Endothelial cell of umbilical vein (primary cell): ENCODE results near the gene CDC42SE1. TPM values are rescaled to one million over a fixed set of nuclear protein-coding genes. Genes with fewer than 3 reads are reported as not detected.

ENCODE experiments used
- BruUV-seq: library from RNA; stranded (reverse); fragments of 400-500 nt; replicated peaks from 2 replicates; lab custom pipeline; 2021; lab: Mats Ljungman, UMichigan
- CTCF ChIA-PET: fragments of 300-600, 350-600 bp; sonication (Branson Sonifier 250); formaldehyde crosslinking; loops from one replicate; lab custom pipeline; 2021; ENCODE audit warnings: antibody characterized with exemption, inconsistent platforms; lab: Charles Lee
- POLR2A ChIA-PET: fragments of 300-600, 350-600 bp; sonication (Branson Sonifier 250); formaldehyde crosslinking; loops from one replicate; lab custom pipeline; 2021; ENCODE audit warnings: antibody characterized with exemption, inconsistent platforms; lab: Charles Lee
- DNase-seq: peaks from one replicate; pipeline ENCODE4 v3.0.0-alpha.2; 2011; ENCODE audit warnings: low read depth, low spot score
- FAIRE-seq: peaks from 2 replicates; lab custom pipeline; 2011; peaks lifted over from hg19 to GRCh38; lab: Jason Lieb, UNC
- H2AFZ ChIP-seq: 2 replicates; pipeline ENCODE4 v1.6.0; 2012; ENCODE audit warnings: low read depth, low read length, control low read depth, inconsistent platforms
- H3K27ac ChIP-seq: 2 replicates; pipeline ENCODE4 v1.5.1; 2011; ENCODE audit warnings: low read depth, mild to moderate bottlenecking, control low read depth, low read length, moderate library complexity; ENCODE audit not compliant: insufficient read depth
- H3K27me3 ChIP-seq, 2 experiments: 2 replicates each; pipeline versions ENCODE4 v1.6.0 to v1.6.1; 2011; ENCODE audit warnings: low read length in 2 of 2, mixed read lengths in 1 of 2; ENCODE audit not compliant: control insufficient read depth in 2 of 2, insufficient read depth in 2 of 2
- H3K36me3 ChIP-seq, 2 experiments: 2 replicates in 1 of 2; 3 replicates in 1 of 2; pipeline ENCODE4 v1.5.1; 2011; ENCODE audit warnings: low read length in 2 of 2, mild to moderate bottlenecking in 1 of 2, moderate library complexity in 1 of 2; ENCODE audit not compliant: control insufficient read depth in 2 of 2, insufficient read depth in 2 of 2; ENCODE audit errors: extremely low read depth in 1 of 2
- H3K4me1 ChIP-seq: 3 replicates; pipeline ENCODE4 v1.5.1; 2011; ENCODE audit warnings: mild to moderate bottlenecking, low read length; ENCODE audit not compliant: control insufficient read depth, insufficient read depth; ENCODE audit errors: extremely low read depth
- H3K4me2 ChIP-seq: 2 replicates; pipeline ENCODE4 v1.6.1; 2011; ENCODE audit warnings: low read length, control low read depth, mixed read lengths; ENCODE audit not compliant: insufficient read depth
- H3K4me3 ChIP-seq, 3 experiments: fragments of 200-600 bp in 1 of 3; sonication (generic), shearing (Covaris generic) in 1 of 3; replicated peaks in 1 of 3; 2 replicates each; pipeline ENCODE4 v1.5.1; 2011 to 2016; ENCODE audit warnings: control low read depth in 3 of 3, low read length in 3 of 3, mild to moderate bottlenecking in 2 of 3, inconsistent platforms in 1 of 3, low read depth in 1 of 3, moderate library complexity in 1 of 3; ENCODE audit not compliant: insufficient read depth in 1 of 3
- H3K79me2 ChIP-seq: 2 replicates; pipeline ENCODE4 v1.6.0; 2012; ENCODE audit warnings: low read length, inconsistent platforms; ENCODE audit not compliant: control insufficient read depth, insufficient read depth
- H3K9ac ChIP-seq: replicated peaks from 2 replicates; pipeline ENCODE3; 2011; ENCODE audit warnings: low read length, control low read depth; ENCODE audit not compliant: insufficient read depth; ENCODE audit errors: extremely low read depth
- H3K9me1 ChIP-seq: replicated peaks from 3 replicates; pipeline ENCODE4 v1.6.0; 2011; ENCODE audit warnings: mild to moderate bottlenecking, low read length; ENCODE audit not compliant: control insufficient read depth, insufficient read depth; ENCODE audit errors: extremely low read depth
- H3K9me3 ChIP-seq: replicated peaks from 2 replicates; pipeline ENCODE4 v1.5.1; 2012; ENCODE audit warnings: low read length, inconsistent platforms; ENCODE audit not compliant: control insufficient read depth, insufficient read depth
- H4K20me1 ChIP-seq: replicated peaks from 2 replicates; pipeline ENCODE3; 2011; ENCODE audit warnings: mild to moderate bottlenecking, low read length; ENCODE audit not compliant: control insufficient read depth, insufficient read depth; ENCODE audit errors: extremely low read depth
- MYC ChIP-seq: IDR thresholded peaks from one replicate; pipeline ENCODE4 v1.6.1; 2011; ENCODE audit warnings: mild to moderate bottlenecking, low read depth, low read length
- dilution Hi-C: fragments of 300-500 bp; cut with MboI; formaldehyde crosslinking; loops from one replicate; pipeline ENCODE4 v1.15.0; 2019; ENCODE audit warnings: low sequenced_read_pairs; ENCODE audit not compliant: extremely low pct_ligation_motif_present
- intact Hi-C: fragments of 100-400 bp; cut with micrococcal nuclease; formaldehyde crosslinking; loops from one replicate; pipeline ENCODE4 v1.10.0; 2022
- polyA plus RNA-seq, 4 experiments: library from polyadenylated mRNA; depleted of rRNA in 3 of 4; stranded (reverse) in 3 of 4; unstranded in 1 of 4; fragments of >200 nt; gene quantifications; 2 replicates each; pipeline versions ENCODE4 v1.2.1 to v1.2.3, GENCODE V29; 2011 to 2012; ENCODE audit warnings: missing spikeins in 1 of 4
- total RNA-seq: library from RNA; stranded (reverse); gene quantifications from 2 replicates; pipeline ENCODE4 v1.2.3, GENCODE V29; 2021
- TF ChIP-seq, protein P1 (sequence below), 2 donors: IDR thresholded peaks; 1 replicate in 1 of 2; 2 replicates in 1 of 2; pipeline ENCODE4 v1.5.1; 2011; ENCODE audit warnings: low read length in 2 of 2, mild to moderate bottlenecking in 2 of 2, moderate library complexity in 2 of 2, control low read depth in 1 of 2, inconsistent platforms in 1 of 2, low read depth in 1 of 2; ENCODE audit not compliant: insufficient read depth in 1 of 2; ENCODE audit errors: extremely low read depth in 1 of 2

Gene CDC42SE1
- total and polyA plus RNA-seq, 2 donors (not counting 3 experiments of a cell fraction or from before 2014, with no cell fraction given), result 59.6 to 85.9 TPM

DNA sequence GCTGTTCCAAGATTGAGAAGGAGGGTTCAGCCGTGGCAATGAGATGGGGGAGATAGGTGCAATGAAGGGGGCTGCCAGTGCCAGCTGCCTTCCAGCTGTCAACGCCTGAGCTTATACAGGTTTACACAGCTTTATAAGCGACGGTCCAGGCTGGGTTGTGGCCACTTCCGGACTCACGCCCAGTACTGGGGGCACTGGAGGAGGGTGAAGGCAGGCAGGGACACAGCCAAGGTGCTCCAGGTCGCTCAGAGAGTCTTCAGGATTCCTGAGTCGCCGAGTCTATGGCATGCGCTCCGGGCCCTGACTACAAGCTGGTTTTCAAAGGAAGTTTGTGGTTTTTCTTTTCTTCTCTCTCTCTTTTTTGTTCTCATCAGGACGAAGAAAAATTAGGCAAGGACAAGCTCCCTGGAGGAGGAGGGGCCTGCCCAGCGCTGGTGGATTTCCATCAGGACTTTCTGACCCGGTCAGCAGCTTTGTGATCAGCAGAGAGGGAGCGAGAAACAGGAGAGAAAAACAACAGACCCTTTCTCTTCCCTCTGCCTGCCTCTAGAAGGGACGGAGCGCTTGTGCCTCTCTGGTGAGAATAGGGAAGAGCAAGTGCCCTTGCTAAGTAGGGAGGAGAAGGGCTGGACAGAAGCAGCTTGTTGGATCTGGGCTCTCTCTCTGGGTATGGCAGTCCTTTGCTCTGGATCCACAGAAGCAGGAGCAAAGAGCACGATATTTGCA is 52.9 kb downstream of the CDC42SE1 start, which contains the start of gene MINDY1:
Gene MINDY1 (minus strand): TSS at position 576 of the 726 bp plus-strand sequence. CDS start 4,285 bp downstream, outside the sequence.
- Histone ChIP-seq H3K9ac (peak within 1 kb of the TSS; percentile 89), H3K4me2 (peak within 1 kb of the TSS; percentile 87), H3K9me3 (no peaks in the 10 kb centered on the region), H3K9me1 (no peaks in the 10 kb centered on the region), H3K27ac (peak within 1 kb of the TSS; percentile 88), H3K36me3 (no peaks in the 10 kb centered on the region), H2AFZ (peak within 1 kb of the TSS; percentile 95), H3K4me1 (peaks cover 28% of the 10 kb centered on the region), H3K4me3 (peak within 1 kb of the TSS; percentile 35 to 51 (median 43)), H4K20me1 (no peaks in the 10 kb centered on the region), H3K27me3 (no peaks in the 10 kb centered on the region), H3K79me2 (no peaks in the 10 kb centered on the region)
- dilution Hi-C loops (no loop called here), intact Hi-C loops (loop anchor here (1.0 kb wide), 1 partner anchor 27 kb away; no protein-coding TSS in a partner anchor)
- TF ChIP-seq MYC, result no peak
- TF ChIP-seq, protein P1, sequence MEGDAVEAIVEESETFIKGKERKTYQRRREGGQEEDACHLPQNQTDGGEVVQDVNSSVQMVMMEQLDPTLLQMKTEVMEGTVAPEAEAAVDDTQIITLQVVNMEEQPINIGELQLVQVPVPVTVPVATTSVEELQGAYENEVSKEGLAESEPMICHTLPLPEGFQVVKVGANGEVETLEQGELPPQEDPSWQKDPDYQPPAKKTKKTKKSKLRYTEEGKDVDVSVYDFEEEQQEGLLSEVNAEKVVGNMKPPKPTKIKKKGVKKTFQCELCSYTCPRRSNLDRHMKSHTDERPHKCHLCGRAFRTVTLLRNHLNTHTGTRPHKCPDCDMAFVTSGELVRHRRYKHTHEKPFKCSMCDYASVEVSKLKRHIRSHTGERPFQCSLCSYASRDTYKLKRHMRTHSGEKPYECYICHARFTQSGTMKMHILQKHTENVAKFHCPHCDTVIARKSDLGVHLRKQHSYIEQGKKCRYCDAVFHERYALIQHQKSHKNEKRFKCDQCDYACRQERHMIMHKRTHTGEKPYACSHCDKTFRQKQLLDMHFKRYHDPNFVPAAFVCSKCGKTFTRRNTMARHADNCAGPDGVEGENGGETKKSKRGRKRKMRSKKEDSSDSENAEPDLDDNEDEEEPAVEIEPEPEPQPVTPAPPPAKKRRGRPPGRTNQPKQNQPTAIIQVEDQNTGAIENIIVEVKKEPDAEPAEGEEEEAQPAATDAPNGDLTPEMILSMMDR (IDR thresholded peaks at IDR 0.05; ENCODE audit: extremely low read depth in 1 of 2, insufficient read depth in 1 of 2, low read depth in 1 of 2, low read length in 2 of 2), result peak; percentile 40 to 62
- ChIA-PET POLR2A (interaction anchor here (0.6 to 1.7 kb wide), 7 partner anchors 8 to 189 kb away, joined by 3 to 6 read pairs (median 4); no protein-coding TSS in a partner anchor), CTCF (interaction anchor here (0.7 to 3.7 kb wide), 33 partner anchors 8 to 750 kb away, joined by 3 to 127 read pairs (median 4); partner anchors contain the start of genes ANXA9, C1orf56, CDC42SE1 and CERS2)
- DNase-seq, result peak; percentile 88
- TSS peak; percentile 41 for BruUV-seq
- peak; percentile 93 for FAIRE-seq
